GM13977 (cell line): ENCODE measurements around the gene PIGS.

Source experiments
- DNase-seq: peaks from one replicate; pipeline ENCODE4 v3.0.0; 2012; ENCODE audit warnings: low spot score
- in situ Hi-C: fragments of 300-500 bp; cut with MboI; formaldehyde crosslinking; loops from one replicate; pipeline ENCODE4 v1.12.0; 2022; ENCODE audit warnings: low sequenced_read_pairs, low pct_unique_long_range_greater_than_20kb, mixed read lengths, inconsistent platforms; ENCODE audit not compliant: unreplicated experiment
- TF ChIP-seq, protein P1 (sequence below): IDR thresholded peaks from 2 replicates; pipeline ENCODE4 v1.5.1; 2012; ENCODE audit warnings: mild to moderate bottlenecking, control low read depth; ENCODE audit not compliant: insufficient read depth; ENCODE audit errors: extremely low read depth, missing control alignments

PIGS gene

DNA sequence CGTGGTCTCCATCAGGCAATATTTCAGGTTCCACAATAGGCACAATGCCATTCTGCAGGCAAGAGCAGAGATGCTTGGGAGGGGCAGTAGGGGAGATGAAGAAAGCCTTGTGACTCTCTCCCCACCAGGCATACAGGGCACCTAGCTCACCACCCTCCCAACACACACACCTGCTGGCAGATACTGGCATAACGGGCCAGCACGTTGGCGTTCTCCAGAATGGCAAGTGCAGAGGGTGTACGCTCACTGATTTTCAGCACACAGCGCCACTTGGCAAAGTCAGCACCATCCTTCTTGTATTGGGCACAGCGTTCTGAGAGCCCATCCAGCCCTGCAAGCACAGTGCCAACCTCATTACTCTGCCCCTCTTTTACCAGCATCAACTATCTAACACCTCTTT, 3.2 kb upstream of the PIGS start:
- in situ Hi-C loops, result no loop called here
- TF ChIP-seq, protein P1, sequence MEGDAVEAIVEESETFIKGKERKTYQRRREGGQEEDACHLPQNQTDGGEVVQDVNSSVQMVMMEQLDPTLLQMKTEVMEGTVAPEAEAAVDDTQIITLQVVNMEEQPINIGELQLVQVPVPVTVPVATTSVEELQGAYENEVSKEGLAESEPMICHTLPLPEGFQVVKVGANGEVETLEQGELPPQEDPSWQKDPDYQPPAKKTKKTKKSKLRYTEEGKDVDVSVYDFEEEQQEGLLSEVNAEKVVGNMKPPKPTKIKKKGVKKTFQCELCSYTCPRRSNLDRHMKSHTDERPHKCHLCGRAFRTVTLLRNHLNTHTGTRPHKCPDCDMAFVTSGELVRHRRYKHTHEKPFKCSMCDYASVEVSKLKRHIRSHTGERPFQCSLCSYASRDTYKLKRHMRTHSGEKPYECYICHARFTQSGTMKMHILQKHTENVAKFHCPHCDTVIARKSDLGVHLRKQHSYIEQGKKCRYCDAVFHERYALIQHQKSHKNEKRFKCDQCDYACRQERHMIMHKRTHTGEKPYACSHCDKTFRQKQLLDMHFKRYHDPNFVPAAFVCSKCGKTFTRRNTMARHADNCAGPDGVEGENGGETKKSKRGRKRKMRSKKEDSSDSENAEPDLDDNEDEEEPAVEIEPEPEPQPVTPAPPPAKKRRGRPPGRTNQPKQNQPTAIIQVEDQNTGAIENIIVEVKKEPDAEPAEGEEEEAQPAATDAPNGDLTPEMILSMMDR, result no peak
- no peak for DNase-seq

DNA sequence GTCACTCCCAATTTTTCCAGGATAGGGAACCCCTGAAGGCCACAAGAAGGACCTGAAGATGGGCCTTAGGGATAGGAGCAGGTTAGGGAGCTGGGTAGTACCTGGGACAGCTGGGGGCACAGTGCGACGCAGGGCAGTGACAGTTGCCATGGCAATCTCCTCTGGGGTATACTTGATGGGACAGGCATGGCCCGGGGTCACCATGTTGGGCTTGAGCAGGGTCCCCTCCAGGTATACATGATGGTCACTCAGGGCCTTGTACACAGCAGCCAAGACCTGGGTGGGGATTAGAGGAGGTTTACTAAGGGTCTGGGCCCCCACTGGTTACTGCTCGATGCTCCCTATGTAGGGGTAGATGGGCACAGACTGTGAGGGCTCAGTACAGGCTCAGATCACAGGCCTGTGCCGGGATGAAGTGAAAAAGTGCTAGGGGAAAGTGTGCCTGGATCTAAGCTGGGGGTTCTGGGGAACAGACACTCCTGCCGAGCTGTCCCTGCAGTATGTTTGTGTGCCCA, 2.7 kb upstream of the PIGS start:
- in situ Hi-C loops, result no loop called here
- TF ChIP-seq, protein P1, result no peak
- no peak for DNase-seq

DNA sequence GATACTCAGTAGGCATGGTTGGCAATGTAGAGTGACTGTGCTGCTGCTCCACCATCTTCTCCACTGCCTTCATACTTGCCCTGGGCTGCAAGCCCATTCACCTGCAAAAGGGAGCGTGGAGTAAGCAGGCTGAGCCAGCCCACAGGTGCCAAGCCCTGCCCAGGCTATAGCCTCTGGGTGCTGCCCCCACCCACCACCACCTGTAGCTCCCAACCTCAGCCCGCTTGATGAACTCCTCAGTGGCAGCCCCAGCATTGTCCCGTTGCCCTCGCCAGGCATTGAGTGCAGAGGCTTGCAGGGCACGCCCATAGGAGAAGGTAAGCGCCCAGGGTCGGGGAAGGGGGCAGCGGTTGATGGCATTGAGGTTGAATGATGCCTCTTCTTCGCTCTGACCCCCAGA, 2.2 kb upstream of the PIGS start:
- in situ Hi-C loops, result no loop called here
- TF ChIP-seq, protein P1, result no peak
- DNase-seq, result no peak

DNA sequence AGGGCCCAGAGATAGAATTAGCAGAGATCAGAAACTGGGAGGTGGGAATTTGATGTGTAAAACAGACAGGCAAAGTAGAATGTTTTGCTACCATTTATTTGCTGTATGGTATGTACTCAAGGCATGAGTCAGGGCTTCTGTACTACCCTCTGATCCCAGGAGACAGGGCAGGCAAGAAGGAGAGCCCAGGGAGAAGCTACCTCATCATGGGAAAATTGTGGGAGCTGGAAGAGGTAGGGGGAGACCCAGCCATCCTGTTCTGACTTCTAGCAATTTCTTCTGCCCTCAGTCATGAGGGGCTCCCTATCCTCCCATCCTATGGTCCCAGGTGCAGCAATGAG, 1.7 kb upstream of the PIGS start:
- DNase-seq, result no peak
- in situ Hi-C loops, result no loop called here
- TF ChIP-seq, protein P1, result no peak

DNA sequence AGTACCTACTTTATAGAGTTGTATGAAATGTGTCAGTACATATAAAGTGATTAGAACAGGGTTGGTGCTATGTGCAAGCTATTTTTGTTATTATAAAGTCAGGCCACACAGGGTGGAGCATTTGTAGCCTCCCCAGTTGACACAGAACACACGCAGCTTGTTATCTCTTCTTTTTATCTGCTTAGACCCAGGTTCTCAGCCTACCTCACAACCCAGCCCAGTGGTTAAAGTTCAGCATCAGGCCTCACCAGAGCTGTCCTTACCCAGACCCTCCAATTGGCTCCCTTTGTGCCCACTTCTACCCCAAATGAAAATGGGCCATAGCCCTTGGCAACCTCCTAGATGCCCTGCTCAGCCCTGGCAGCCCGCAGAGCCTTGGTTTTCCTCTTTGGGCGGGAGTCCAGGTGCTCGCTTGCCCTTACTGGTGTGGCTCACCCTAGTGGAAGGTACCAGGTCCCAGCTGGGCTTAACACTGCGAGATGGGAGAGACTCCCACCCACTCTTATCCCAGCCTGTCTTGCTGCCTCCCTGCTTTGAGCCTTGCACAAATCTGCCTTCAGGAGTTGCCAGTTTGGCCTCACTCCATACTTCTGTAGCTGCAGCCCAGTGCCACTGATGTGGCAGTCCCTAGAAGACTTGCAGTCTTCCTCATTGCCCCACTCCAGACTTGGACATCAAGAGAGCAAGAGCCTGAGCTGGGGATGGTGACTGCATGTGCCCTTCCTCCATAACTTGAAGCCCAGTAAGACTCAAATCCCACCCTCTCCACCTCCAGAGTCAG, 1.1 kb upstream of the PIGS start:
- TF ChIP-seq, protein P1, result no peak
- no peak for DNase-seq
- in situ Hi-C loops, result no loop called here

DNA sequence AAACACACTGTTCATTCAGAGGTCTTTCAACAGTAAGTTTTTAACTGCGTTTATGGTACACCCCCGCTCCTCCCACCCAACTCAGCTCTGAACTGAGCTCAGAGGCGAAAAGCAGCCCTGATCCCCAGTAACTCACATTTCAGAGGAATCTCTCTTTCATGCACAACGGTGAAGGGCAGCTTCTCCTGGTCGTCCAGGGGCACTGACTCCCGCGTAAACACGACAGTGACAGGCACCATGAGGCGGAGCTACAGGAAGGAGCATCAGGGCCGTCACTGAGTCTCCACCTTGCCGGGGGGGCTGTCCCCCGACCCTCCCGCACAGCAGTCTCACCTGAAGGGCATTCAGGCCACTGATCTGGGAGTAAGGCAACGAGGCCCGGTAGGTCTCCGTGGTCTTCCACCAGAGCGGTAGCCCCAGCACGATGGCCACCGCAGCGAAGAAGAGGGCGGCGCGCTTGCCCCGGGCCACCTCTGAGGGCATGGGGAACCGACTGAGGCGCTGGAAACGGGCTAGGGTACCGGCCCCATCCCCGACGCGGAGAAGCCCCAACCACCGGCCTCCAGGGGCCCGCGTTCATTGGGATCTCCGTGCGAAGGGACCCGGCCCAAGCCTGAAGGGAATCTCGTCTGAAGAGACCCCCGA, 486 bp downstream of the PIGS start:
- in situ Hi-C loops, result no loop called here
- DNase-seq, result peak; percentile 56
- TF ChIP-seq, protein P1, result no peak
